OCI-LY1 (cell line): Measurements from ENCODE around the gene USP10.

Experiments
- EZH2 ChIP-seq: fragments of 200-600 bp; sonication (generic), shearing (Covaris generic); IDR thresholded peaks from 2 replicates; pipeline ENCODE4 v1.8.0; 2017; ENCODE audit warnings: borderline replicate concordance, mixed run types, mild to moderate bottlenecking, antibody characterized with exemption, low read length, moderate library complexity, mixed read lengths
- TF ChIP-seq, protein P1 (sequence below): fragments of 200-600 bp; sonication (generic), shearing (Covaris generic); IDR thresholded peaks from 2 replicates; pipeline ENCODE4 v1.5.1; 2017; ENCODE audit warnings: mild to moderate bottlenecking, antibody characterized with exemption, low read length, moderate library complexity, mixed read lengths

DNA sequence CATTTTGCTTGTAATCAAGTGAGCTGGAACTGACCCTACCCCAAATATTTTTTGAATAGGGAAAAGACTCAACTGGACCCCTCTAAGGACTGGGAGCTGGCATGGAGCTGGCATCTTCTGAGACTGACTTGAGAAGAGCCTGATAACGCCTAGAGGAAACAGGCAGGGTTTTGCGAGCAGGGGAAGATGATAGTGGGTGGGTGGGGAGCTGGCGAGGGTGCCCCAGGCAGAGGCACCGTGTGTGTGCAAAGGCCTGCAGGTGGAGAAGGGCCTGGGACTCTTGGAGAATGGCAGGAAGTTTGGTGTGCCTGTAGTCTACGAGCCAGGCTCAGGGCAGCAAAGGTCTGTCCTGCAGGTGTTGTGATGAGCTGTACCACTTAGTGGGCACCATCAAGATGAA is 124.1 kb downstream of the USP10 start:
- TF ChIP-seq, protein P1, sequence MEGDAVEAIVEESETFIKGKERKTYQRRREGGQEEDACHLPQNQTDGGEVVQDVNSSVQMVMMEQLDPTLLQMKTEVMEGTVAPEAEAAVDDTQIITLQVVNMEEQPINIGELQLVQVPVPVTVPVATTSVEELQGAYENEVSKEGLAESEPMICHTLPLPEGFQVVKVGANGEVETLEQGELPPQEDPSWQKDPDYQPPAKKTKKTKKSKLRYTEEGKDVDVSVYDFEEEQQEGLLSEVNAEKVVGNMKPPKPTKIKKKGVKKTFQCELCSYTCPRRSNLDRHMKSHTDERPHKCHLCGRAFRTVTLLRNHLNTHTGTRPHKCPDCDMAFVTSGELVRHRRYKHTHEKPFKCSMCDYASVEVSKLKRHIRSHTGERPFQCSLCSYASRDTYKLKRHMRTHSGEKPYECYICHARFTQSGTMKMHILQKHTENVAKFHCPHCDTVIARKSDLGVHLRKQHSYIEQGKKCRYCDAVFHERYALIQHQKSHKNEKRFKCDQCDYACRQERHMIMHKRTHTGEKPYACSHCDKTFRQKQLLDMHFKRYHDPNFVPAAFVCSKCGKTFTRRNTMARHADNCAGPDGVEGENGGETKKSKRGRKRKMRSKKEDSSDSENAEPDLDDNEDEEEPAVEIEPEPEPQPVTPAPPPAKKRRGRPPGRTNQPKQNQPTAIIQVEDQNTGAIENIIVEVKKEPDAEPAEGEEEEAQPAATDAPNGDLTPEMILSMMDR = no peak
- TF ChIP-seq EZH2 = no peak
